T-cell (primary cell): ENCODE measurements around the gene LRRC32. TPM values are rescaled to one million over a fixed set of nuclear protein-coding genes. Genes with fewer than 3 reads are reported as not detected.
"Not testable (repeated sequence)": the region's sequence is repeated elsewhere in the genome, so short reads cannot be mapped to it uniquely, and the experiment has no call there.

ENCODE experiments used
- ATAC-seq, 4 experiments: fragments of 200-7000 bp in 3 of 4; fragments of 150-1000 bp in 1 of 4; cut with Tn5 transposase; replicated peaks in 1 of 4; 1 replicate in 3 of 4; 2 replicates in 1 of 4; pipeline ENCODE4 v1.10.0; 2021; ENCODE audit warnings: moderate library complexity in 3 of 4, mild to moderate bottlenecking in 2 of 4, moderate number of reproducible peaks in 1 of 4
- CTCF ChIA-PET, 2 donors: fragments of 300-600 bp; sonication (Branson Sonifier 250); formaldehyde crosslinking; loops; one replicate each; lab custom pipeline; 2022; ENCODE audit warnings: antibody characterized with exemption in 2 of 2; lab: Charles Lee
- POLR2A ChIA-PET, 2 donors: fragments of 300-600 bp; sonication (Branson Sonifier 250); formaldehyde crosslinking; loops; one replicate each; lab custom pipeline; 2022; ENCODE audit warnings: antibody characterized with exemption in 2 of 2; lab: Charles Lee
- DNase-seq, 35 experiments: peaks; one replicate each; pipeline versions ENCODE4 v3.0.0 to v3.0.0-alpha.2; 2013 to 2023
- H3K27ac ChIP-seq: one replicate; pipeline ENCODE4 v1.5.1; 2013; ENCODE audit warnings: low read length
- H3K27me3 ChIP-seq, 2 experiments: replicated peaks in 1 of 2; 1 replicate in 1 of 2; 2 replicates in 1 of 2; pipeline versions ENCODE4 v1.6.1 to v1.7.0; 2013; ENCODE audit warnings: low read length in 1 of 2, mixed read lengths in 1 of 2; ENCODE audit not compliant: control insufficient read depth in 2 of 2, insufficient read depth in 2 of 2; ENCODE audit errors: extremely low read depth in 1 of 2
- H3K36me3 ChIP-seq, 2 donors: 1 replicate in 1 of 2; 2 replicates in 1 of 2; pipeline versions ENCODE4 v1.6.1 to v1.7.0; 2013; ENCODE audit warnings: low read length in 1 of 2; ENCODE audit not compliant: control insufficient read depth in 2 of 2, insufficient read depth in 1 of 2; ENCODE audit errors: extremely low read depth in 1 of 2
- H3K4me1 ChIP-seq, 2 experiments: 1 replicate in 1 of 2; 2 replicates in 1 of 2; pipeline versions ENCODE4 v1.6.1 to v1.7.0; 2013; ENCODE audit warnings: low read length in 2 of 2, mixed read lengths in 1 of 2; ENCODE audit not compliant: insufficient read depth in 2 of 2, control insufficient read depth in 1 of 2; ENCODE audit errors: extremely low read depth in 1 of 2
- H3K4me3 ChIP-seq, 2 donors: 1 replicate in 1 of 2; 2 replicates in 1 of 2; pipeline versions ENCODE4 v1.5.1 to v1.7.0; 2013; ENCODE audit warnings: mild to moderate bottlenecking in 2 of 2, low read length in 1 of 2, moderate library complexity in 1 of 2; ENCODE audit not compliant: control insufficient read depth in 1 of 2; ENCODE audit errors: extremely low read depth in 1 of 2
- H3K9me3 ChIP-seq: 2 replicates; pipeline ENCODE4 v1.7.0; 2013
- H3K27ac Mint-ChIP-seq, 2 donors: one replicate each; pipeline ENCODE4 v1.8.0; 2020 to 2021; ENCODE audit warnings: mild to moderate bottlenecking in 2 of 2, mixed read lengths in 2 of 2
- H3K27me3 Mint-ChIP-seq, 2 donors: one replicate each; pipeline ENCODE4 v1.8.0; 2021 to 2022; ENCODE audit warnings: mixed read lengths in 2 of 2
- H3K36me3 Mint-ChIP-seq: one replicate; pipeline ENCODE4 v1.8.0; 2021; ENCODE audit warnings: mixed read lengths
- H3K4me1 Mint-ChIP-seq, 3 donors: one replicate each; pipeline ENCODE4 v1.8.0; 2020 to 2022; ENCODE audit warnings: mixed read lengths in 3 of 3, mild to moderate bottlenecking in 1 of 3
- H3K4me3 Mint-ChIP-seq, 3 donors: one replicate each; pipeline ENCODE4 v1.8.0; 2020 to 2022; ENCODE audit warnings: mild to moderate bottlenecking in 3 of 3, mixed read lengths in 3 of 3, moderate library complexity in 3 of 3
- H3K9me3 Mint-ChIP-seq, 3 donors: one replicate each; pipeline ENCODE4 v1.8.0; 2020 to 2022; ENCODE audit warnings: mixed read lengths in 3 of 3
- WGBS: methylation state at CpG from one replicate; pipeline ENCODE4 v1.1.5; 2013; ENCODE audit warnings: missing lambda C conversion rate; ENCODE audit not compliant: insufficient coverage; 5-methylcytosine and 5-hydroxymethylcytosine counted together
- total RNA-seq, 35 experiments: library from RNA in 6 of 35; stranded (reverse) in 6 of 35; fragments of 120-200 nt in 1 of 35; gene quantifications; one replicate each; pipeline versions ENCODE4 v1.2.1 to v1.2.4 and lab custom pipeline; 2013 to 2026

The LRRC32 gene
- total RNA-seq, 5 donors from 2014 or later (not counting 1 experiment from before 2014, with no cell fraction given): 0.77 to 3.6 (median 2.2) TPM

GRCh38 chr11:76621868-76622267 is 48.7 kb downstream of the LRRC32 start:
- H3K4me1 ChIP-seq: peaks cover 0 to 8% of the 10 kb centered on the region in 2 experiments
- H3K27ac ChIP-seq: no peak overlapping the region
- no peak overlapping the region for H3K4me3 Mint-ChIP-seq
- ATAC-seq (no peak), DNase-seq (no peak)
- POLR2A ChIA-PET: no interaction called here
- H3K4me1 Mint-ChIP-seq: peaks cover 2 to 7% (median 3%) of the 10 kb centered on the region in 3 donors
- H3K27me3 Mint-ChIP-seq: peaks cover 0 to 3% of the 10 kb centered on the region in 2 donors
- H3K4me3 ChIP-seq: no peak overlapping the region
- H3K27ac Mint-ChIP-seq: no peak overlapping the region
- CTCF ChIA-PET: no interaction called here
- peaks cover 0 to 27% of the 10 kb centered on the region in 2 experiments for H3K27me3 ChIP-seq
- WGBS: 100% methylated on average over 1 of the region's 7 CpGs
- no peaks in the 10 kb centered on the region for H3K36me3 ChIP-seq
- H3K36me3 Mint-ChIP-seq: peaks cover 4% of the 10 kb centered on the region
- peaks cover 7 to 14% (median 8%) of the 10 kb centered on the region in 3 donors for H3K9me3 Mint-ChIP-seq
- peaks cover 2% of the 10 kb centered on the region for H3K9me3 ChIP-seq

DNA sequence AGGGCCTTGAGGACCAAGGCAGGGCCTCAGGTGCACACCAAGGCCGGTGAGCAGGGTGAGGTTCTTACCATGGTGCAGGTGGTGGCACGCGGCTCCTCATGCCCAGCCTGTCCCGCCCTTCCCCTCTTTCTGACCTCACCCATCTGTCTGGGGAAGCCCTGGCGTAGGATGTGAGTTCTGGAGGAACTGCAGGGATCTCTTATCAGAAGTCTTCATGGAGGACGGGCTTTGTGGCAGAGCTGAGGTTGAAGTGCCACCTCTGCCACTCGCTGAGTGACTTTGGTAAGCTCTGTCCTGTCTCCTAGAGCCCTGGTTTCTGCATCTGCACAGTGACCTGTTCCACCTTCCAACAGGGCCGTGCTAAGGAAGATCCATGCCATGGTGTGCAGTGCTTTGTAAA is 49.1 kb downstream of the LRRC32 start:
- H3K27ac ChIP-seq: no peak overlapping the region
- Mint-ChIP-seq H3K36me3 (peaks cover 4% of the 10 kb centered on the region), H3K4me3 (no peak overlapping the region), H3K27ac (no peak overlapping the region), H3K4me1 (peaks cover 0 to 5% (median 0%) of the 10 kb centered on the region in 3 donors), H3K27me3 (peaks cover 2 to 7% of the 10 kb centered on the region in 2 donors), H3K9me3 (peaks cover 7 to 14% (median 8%) of the 10 kb centered on the region in 3 donors)
- peaks cover 0 to 4% of the 10 kb centered on the region in 2 experiments for H3K4me1 ChIP-seq
- ATAC-seq: no peak
- no peak for DNase-seq
- ChIA-PET POLR2A (no interaction called here), CTCF (no interaction called here)
- H3K36me3 ChIP-seq: no peaks in the 10 kb centered on the region
- 82% methylated on average over 4 of the region's 8 CpGs for WGBS
- H3K27me3 ChIP-seq: peaks cover 0 to 29% of the 10 kb centered on the region in 2 experiments
- peaks cover 2% of the 10 kb centered on the region for H3K9me3 ChIP-seq
- no peak overlapping the region for H3K4me3 ChIP-seq

DNA sequence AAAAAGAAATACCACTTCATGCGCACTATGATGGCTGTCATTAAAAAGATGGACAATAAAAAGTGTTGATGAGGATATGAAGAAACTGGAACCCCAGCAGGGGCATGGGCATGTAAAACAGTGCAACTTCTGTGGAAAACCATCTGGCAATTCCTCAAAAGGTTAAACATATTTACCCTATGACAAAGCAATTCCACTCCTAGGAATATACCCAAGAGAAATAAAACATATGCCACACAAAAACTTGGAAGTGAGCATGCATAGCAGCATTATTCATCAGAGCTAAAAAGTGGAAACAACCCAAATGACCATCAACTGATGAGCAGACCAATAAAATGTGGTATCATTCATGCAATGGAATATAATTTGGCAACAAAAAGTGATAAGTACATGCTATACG is 50.1 kb downstream of the LRRC32 start:
- CTCF ChIA-PET: no interaction called here
- Mint-ChIP-seq H3K27me3 (peaks cover 4 to 7% of the 10 kb centered on the region in 2 donors), H3K36me3 (peaks cover 4% of the 10 kb centered on the region), H3K9me3 (peaks cover 3 to 8% (median 8%) of the 10 kb centered on the region in 3 donors), H3K4me1 (peaks cover 0 to 2% (median 0%) of the 10 kb centered on the region in 3 donors), H3K27ac (no peak overlapping the region), H3K4me3 (no peak overlapping the region)
- Histone ChIP-seq H3K4me1 (no peaks in the 10 kb centered on the region), H3K36me3 (no peaks in the 10 kb centered on the region), H3K27ac (no peak overlapping the region), H3K4me3 (no peak overlapping the region), H3K27me3 (peaks cover 0 to 35% of the 10 kb centered on the region in 2 experiments), H3K9me3 (peaks cover 2% of the 10 kb centered on the region)
- POLR2A ChIA-PET: no interaction called here
- no CpG with 5 or more reads among the region's 2 CpGs for WGBS
- ATAC-seq (no peak), DNase-seq (no peak)

DNA sequence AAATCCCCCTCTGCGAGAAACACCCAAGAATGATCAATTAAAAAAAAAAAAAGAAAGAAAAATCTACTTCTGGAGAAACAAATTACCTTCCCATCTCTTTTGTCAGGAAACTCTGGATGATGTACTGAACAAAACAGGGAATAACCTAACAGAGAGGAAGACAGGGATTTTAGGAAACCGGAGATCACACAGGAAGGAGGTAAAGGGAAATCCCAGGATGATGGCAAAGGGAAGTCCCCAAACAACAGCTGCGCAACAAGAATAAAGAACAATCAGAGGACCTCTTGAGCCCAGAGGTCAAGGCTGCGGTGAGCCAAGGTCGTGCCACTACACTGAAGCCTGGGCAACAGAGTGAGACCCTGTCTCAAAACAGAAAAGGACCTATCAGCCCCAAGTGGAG is 50.7 kb downstream of the LRRC32 start:
- POLR2A ChIA-PET, ATAC-seq, H3K4me3 ChIP-seq, H3K27ac ChIP-seq, H3K4me3 Mint-ChIP-seq, H3K4me1 Mint-ChIP-seq, H3K9me3 ChIP-seq, H3K36me3 Mint-ChIP-seq, H3K36me3 ChIP-seq, CTCF ChIA-PET, H3K27me3 Mint-ChIP-seq, H3K4me1 ChIP-seq, H3K9me3 Mint-ChIP-seq, DNase-seq, H3K27ac Mint-ChIP-seq: not testable (repeated sequence)
- WGBS: no CpG with 5 or more reads among the region's 5 CpGs
- H3K27me3 ChIP-seq: peaks cover 0 to 34% of the 10 kb centered on the region in 2 experiments

DNA sequence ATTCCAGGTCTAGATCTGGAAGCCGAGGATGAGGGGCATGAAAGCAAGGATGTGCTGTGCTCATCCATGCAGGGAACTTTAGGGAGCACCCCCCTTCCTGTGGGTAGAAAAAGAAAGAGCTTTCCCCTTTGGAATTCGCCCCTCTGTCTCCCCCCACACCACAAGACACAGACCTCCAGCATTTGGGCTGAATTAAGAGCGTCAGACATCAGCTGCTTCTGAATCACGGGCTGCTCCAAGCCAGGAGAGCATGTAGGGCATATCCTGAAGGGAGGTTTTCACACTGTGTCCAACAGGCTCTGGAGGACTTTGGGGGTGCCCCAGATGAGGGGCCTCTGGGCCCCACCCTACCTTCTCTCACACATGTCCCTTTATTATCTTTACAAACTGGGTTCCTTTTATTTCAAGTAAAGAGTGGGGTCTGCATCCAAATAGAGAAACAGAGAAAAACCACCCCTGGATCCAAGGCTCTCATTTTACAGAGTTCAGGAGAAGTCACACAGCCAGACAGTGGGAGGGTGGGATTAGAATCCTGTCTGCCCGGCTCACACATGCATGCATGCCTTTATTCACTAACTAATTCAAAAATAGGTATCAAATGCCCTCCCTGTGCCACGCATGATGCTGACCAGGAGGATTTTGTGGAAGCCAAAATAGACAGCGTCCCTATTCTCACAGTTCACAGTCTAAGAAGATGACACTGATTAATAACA is 52.8 kb downstream of the LRRC32 start:
- Mint-ChIP-seq H3K36me3 (no peaks in the 10 kb centered on the region), H3K4me3 (no peak overlapping the region), H3K9me3 (peaks cover 0 to 4% (median 4%) of the 10 kb centered on the region in 3 donors), H3K27me3 (peaks cover 4 to 5% of the 10 kb centered on the region in 2 donors), H3K4me1 (no peaks in the 10 kb centered on the region), H3K27ac (no peak overlapping the region)
- ChIA-PET CTCF (no interaction called here), POLR2A (no interaction called here)
- Histone ChIP-seq H3K4me1 (no peaks in the 10 kb centered on the region), H3K27me3 (peaks cover 0 to 29% of the 10 kb centered on the region in 2 experiments), H3K36me3 (no peaks in the 10 kb centered on the region), H3K9me3 (peaks cover 2% of the 10 kb centered on the region), H3K4me3 (no peak overlapping the region), H3K27ac (no peak overlapping the region)
- ATAC-seq (no peak), DNase-seq (no peak)
- 100% methylated on average over 2 of the region's 7 CpGs for WGBS

DNA sequence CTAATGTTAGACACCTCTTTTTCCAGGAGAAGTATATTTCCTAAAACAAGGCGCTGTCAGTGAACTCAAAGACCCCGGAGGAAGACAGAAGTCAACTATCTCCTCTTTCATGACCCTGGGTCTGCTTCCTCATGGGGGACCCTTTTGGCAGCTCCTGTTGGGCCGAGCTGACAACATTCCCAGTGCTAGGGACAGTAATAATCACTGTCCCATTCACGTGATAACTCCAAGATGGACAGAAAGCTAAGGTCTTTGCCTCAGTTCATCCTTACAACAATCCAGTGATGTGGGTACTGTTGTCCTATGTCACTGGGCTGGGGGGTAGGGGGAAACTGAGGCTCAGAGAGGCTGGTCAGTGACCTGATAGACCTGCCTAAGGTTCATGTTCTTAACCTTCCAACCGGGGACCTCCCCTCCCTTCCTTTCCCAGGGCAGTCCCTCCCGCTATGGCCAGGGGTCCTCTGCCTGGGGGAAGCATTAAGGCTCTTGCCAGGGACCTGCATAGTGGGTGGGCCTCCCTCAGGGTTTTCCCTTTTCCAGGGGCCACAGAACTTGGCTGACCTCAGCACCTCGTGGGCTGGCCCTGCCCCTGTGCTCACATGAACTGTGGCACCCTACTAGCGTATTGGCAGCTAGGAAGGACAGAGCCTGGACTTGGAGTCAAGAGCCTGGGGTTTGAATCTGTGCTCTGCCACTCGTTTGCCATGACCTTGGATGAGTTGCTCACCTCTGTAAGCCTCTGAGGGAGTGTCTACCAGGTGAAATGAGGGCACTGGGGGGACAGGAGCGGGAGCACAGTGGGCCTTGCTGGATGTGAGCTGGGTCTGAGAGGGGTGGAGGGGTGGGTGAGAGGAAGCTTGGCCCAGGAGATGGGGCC is 53.6 kb downstream of the LRRC32 start:
- Histone ChIP-seq H3K4me3 (no peak overlapping the region), H3K4me1 (no peaks in the 10 kb centered on the region), H3K36me3 (no peaks in the 10 kb centered on the region), H3K9me3 (peaks cover 2% of the 10 kb centered on the region), H3K27ac (no peak overlapping the region), H3K27me3 (peaks cover 0 to 27% of the 10 kb centered on the region in 2 experiments)
- Mint-ChIP-seq H3K36me3 (no peaks in the 10 kb centered on the region), H3K27me3 (peaks cover 4 to 5% of the 10 kb centered on the region in 2 donors), H3K4me1 (no peaks in the 10 kb centered on the region), H3K27ac (no peak overlapping the region), H3K9me3 (peaks cover 0 to 4% (median 4%) of the 10 kb centered on the region in 3 donors), H3K4me3 (no peak overlapping the region)
- ATAC-seq (no peak), DNase-seq (no peak)
- ChIA-PET POLR2A (no interaction called here), CTCF (no interaction called here)
- 66% methylated on average over 9 of the region's 10 CpGs for WGBS
